Gastrocnemius medialis (tissue), 4 donors: Measurements from ENCODE around the gene ERC1.

Source experiments
- CTCF ChIP-seq, 5 experiments: fragments of 450-650 bp in 3 of 5; fragments of 200-600 bp in 2 of 5; sonication (generic) in 2 of 5; IDR thresholded peaks in 4 of 5; conservative IDR thresholded peaks in 1 of 5; 1 replicate in 4 of 5; 2 replicates in 1 of 5; pipeline ENCODE4 v1.5.1; 2016 to 2019; ENCODE audit warnings: antibody characterized with exemption in 5 of 5, mild to moderate bottlenecking in 3 of 5, moderate library complexity in 3 of 5
- POLR2A ChIP-seq, 2 donors: fragments of 450-650 bp; IDR thresholded peaks; one replicate each; pipeline ENCODE4 v1.6.1; 2017; ENCODE audit warnings: antibody characterized with exemption in 2 of 2, mild to moderate bottlenecking in 2 of 2, moderate library complexity in 2 of 2

GRCh38 chr12:1019283-1019682 lies 28.3 kb downstream of the ERC1 start:
- TF ChIP-seq CTCF (IDR thresholded peaks at IDR 0.05 in 4 of 5, conservative IDR thresholded peaks at IDR 0.05 in 1 of 5) (no peak), POLR2A (IDR thresholded peaks at IDR 0.05) (no peak)
